ENCODE results near the gene ANO3.

DNA sequence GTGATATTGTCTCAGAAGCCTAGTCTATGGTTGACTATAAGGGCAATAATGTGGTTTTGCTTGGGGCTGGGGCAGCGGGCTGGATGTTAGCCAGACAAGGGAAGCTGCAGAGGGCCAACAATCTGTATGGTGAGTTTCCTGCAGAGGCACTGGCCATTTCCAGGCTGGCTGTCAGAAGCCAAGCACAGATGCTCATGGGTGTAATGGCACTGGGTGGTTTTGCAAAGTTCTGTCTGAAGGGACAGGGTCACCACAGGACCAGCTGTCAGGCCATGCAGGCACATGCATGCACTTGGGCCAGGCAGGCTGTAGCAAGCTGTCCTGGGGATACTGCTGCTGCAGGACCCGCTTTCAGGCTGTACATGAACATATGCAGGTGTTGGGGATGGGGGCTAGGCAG is 281.8 kb downstream of the ANO3 start:
- TF ChIP-seq, protein P1, sequence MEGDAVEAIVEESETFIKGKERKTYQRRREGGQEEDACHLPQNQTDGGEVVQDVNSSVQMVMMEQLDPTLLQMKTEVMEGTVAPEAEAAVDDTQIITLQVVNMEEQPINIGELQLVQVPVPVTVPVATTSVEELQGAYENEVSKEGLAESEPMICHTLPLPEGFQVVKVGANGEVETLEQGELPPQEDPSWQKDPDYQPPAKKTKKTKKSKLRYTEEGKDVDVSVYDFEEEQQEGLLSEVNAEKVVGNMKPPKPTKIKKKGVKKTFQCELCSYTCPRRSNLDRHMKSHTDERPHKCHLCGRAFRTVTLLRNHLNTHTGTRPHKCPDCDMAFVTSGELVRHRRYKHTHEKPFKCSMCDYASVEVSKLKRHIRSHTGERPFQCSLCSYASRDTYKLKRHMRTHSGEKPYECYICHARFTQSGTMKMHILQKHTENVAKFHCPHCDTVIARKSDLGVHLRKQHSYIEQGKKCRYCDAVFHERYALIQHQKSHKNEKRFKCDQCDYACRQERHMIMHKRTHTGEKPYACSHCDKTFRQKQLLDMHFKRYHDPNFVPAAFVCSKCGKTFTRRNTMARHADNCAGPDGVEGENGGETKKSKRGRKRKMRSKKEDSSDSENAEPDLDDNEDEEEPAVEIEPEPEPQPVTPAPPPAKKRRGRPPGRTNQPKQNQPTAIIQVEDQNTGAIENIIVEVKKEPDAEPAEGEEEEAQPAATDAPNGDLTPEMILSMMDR (IDR thresholded peaks at IDR 0.05) = no peak
- TF ChIP-seq POLR2AphosphoS5 (IDR thresholded peaks at IDR 0.05) (no peak), POLR2A (IDR thresholded peaks at IDR 0.05) (no peak)

All from gastroesophageal sphincter (tissue), 3 donors.